Ramos (cell line): ENCODE data around the gene FKBP2.

Experiments used
- in situ Hi-C: fragments of 300-500 bp; cut with MboI; formaldehyde crosslinking; loops from one replicate; pipeline ENCODE4 v1.14.3; 2022; ENCODE audit warnings: low sequenced_read_pairs; ENCODE audit not compliant: unreplicated experiment

FKBP2 gene

DNA sequence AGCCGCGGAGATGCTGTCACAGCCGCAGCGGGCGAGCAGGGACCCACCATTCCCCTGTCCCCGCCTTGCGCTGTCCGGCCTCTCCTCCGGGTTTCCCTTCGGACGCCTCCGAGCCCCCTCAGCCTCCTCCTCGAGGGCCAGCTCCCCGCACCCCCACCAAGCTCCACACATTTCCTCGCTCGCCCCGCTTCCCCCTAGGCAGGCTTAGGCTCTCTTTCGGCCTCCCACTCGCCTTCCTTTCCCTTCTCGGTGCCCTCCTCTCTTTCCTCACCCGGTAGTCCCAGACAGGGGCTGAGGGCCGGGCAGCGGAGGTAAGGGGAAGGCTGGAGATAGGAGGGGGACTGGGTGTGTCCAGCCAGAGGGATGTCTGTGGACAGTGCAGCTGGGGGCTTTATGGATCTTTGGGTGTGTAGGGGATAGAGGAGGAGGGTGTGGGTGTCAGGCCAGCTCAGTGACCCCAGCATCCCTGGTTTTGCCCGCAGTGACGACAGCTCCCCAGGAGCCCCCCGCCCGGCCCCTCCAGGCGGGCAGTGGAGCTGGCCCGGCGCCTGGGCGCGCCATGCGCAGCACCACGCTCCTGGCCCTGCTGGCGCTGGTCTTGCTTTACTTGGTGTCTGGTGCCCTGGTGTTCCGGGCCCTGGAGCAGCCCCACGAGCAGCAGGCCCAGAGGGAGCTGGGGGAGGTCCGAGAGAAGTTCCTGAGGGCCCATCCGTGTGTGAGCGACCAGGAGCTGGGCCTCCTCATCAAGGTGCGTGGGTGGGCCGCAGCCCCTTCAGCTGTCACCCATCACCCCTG lies 51.8 kb downstream of the FKBP2 start:
- in situ Hi-C loops, result loop anchor here (10.0 kb wide), 1 partner anchor 298 kb away; no protein-coding TSS in a partner anchor
